Measurements from ENCODE around the gene FAAP20.

FAAP20 gene

GRCh38 chr1:2210084-2210653 is 15.6 kb upstream of the FAAP20 start:
- no peak for DNase-seq (ENCODE audit: low read depth)

GRCh38 chr1:2209400-2210083 is 15.0 kb upstream of the FAAP20 start:
- DNase-seq (ENCODE audit: low read depth), result no peak

- DNase-seq (ENCODE audit: low read depth), result no peak
Observed at GRCh38 chr1:2208309-2209239, 14.0 kb upstream of the FAAP20 start.

GRCh38 chr1:2206813-2207487 is 12.4 kb upstream of the FAAP20 start:
- no peak for DNase-seq (ENCODE audit: low read depth)

- peak; percentile 95 for DNase-seq (ENCODE audit: low read depth)
Observed at GRCh38 chr1:2205191-2205952, 10.8 kb upstream of the FAAP20 start.

GRCh38 chr1:2204415-2205190 is 10.0 kb upstream of the FAAP20 start:
- no peak for DNase-seq (ENCODE audit: low read depth)

- DNase-seq (ENCODE audit: low read depth), result no peak
Observed at GRCh38 chr1:2203671-2204414, 9.3 kb upstream of the FAAP20 start.

GRCh38 chr1:2202843-2203601 is 8.4 kb upstream of the FAAP20 start:
- no peak for DNase-seq (ENCODE audit: low read depth)

- no peak for DNase-seq (ENCODE audit: low read depth)
Observed at GRCh38 chr1:2202008-2202575, 7.5 kb upstream of the FAAP20 start.

GRCh38 chr1:2201062-2201461 is 6.5 kb upstream of the FAAP20 start:
- DNase-seq (ENCODE audit: low read depth), result no peak

- DNase-seq (ENCODE audit: low read depth), result no peak
Observed at GRCh38 chr1:2200308-2200943, 5.9 kb upstream of the FAAP20 start.

- peak; percentile 62 for DNase-seq (ENCODE audit: low read depth)
Observed at GRCh38 chr1:2199042-2199810, 4.7 kb upstream of the FAAP20 start.

- no peak for DNase-seq (ENCODE audit: low read depth)
Observed at GRCh38 chr1:2198571-2198970, 4.0 kb upstream of the FAAP20 start.

GRCh38 chr1:2197707-2198165 is 3.2 kb upstream of the FAAP20 start:
- DNase-seq (ENCODE audit: low read depth), result no peak

- no peak for DNase-seq (ENCODE audit: low read depth)
Observed at GRCh38 chr1:2196901-2197638, 2.5 kb upstream of the FAAP20 start.

- no peak for DNase-seq (ENCODE audit: low read depth)
Observed at GRCh38 chr1:2195785-2196184, 1.2 kb upstream of the FAAP20 start.
